Measurements from ENCODE around the gene SPATA6.
"Not testable (repeated sequence)": the region's sequence is repeated elsewhere in the genome, so short reads cannot be mapped to it uniquely, and the experiment has no call there.

The SPATA6 gene

DNA sequence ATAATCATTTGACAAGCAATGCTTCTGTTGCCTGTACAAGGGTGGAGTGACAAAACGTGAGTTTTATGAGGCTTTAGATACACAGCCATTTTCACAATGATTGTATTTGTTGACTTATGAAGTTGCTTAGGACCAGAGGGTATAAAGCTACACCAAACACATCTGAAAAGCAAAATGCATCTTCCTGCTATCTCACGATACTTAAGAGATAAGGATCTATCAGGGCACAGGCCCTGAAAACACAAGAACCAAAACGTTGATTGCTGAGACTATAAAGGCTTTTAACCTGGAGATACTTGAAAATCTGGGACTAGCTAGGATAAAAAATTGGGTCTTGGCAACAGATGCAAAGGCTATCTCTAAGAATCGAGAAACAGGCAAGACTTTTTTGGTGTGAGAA lies 133.7 kb downstream of the SPATA6 start:
- DNase-seq: no peak

DNA sequence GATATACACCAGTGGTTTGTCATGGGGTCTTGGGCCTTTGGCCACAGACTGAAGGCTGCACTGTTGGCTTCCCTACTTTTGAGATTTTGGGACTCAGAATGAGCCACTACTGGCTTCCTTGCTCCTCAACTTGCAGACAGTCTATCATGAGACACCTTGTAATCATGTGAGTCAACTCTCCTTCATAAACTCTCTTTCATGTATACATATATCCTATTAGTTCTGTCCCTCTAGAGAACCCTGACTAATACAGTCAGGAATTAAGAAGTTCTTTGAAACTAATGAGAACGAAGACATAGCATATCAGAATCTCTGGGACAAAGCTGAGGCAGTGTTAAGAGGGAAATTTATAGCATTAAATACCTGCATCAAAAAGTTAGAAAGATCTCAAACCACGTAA lies 138.7 kb downstream of the SPATA6 start:
- no peak for DNase-seq

DNA sequence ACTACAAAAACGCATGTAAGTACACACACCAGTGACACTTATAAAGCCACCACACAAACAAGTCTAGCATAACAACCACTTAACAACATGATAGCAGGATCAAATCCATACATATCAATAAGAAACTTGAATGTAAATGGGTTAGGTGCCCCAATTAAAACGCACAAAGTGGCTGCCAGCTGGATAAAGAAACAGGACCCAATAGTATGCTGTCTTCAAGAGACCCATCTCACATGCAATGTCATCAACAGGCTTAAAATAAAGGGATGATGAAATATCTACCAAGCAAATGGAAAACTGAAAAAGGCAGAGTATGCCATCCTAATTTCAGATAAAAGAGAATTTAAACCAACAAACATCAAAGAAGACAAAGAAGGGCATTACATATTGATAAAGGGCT lies 139.9 kb downstream of the SPATA6 start:
- no peak for DNase-seq

DNA sequence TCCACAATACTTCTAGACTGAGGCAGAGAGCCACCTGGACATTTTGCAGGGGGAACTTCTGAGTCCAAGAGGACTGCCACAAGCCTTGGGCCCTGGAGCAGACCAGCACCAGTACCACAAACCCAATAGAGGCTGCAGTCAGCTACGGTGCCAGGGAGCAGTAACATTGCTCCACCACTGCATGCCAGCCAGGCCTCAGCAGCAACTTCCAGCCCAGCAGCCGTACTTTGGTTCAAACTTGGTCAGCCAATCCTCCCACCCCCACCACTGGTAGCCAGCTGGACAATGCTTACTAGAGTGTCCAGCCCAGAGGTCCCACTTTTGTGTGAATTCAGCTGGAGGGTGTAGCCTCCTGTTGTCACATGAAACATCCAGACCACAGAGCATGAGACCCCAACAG lies 142.1 kb downstream of the SPATA6 start:
- no peak for DNase-seq

DNA sequence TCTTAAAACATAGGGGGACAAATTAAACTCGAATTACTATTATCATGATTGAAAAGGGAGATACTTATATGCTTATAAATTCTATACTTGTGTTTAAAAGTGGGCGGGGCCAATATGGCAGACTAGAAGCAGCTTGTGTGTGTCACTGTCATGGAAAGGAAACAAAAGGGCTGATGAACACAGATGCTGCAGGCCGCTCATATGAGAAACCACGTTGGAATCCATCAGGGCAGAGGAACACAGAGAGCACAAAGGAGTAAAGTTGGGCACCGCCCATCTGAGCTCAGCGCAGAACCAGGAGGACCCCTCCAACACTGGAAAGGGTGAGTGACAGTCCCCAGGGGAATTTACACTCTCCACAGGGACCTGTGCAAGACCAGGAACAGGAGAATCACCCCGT lies 142.5 kb downstream of the SPATA6 start:
- no peak for DNase-seq

DNA sequence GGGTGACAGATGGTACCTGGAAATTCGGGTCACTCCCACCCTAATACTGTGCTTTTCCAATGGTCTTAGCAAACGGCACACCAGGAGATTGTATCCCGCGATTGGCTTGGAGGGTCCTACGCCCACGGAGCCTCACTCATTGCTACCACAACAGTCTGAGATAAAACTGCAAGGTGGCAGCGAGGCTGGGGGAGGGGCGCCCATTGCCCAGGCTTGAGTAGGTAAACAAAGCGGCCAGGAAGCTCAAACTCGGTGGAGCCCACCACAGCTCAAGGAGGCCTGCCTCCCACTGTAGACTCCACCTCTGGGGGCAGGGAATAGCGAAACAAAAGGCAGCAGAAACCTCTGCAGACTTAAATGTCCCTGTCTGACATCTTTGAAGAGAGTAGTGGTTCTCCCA lies 160.2 kb downstream of the SPATA6 start:
- DNase-seq: not testable (repeated sequence)

DNA sequence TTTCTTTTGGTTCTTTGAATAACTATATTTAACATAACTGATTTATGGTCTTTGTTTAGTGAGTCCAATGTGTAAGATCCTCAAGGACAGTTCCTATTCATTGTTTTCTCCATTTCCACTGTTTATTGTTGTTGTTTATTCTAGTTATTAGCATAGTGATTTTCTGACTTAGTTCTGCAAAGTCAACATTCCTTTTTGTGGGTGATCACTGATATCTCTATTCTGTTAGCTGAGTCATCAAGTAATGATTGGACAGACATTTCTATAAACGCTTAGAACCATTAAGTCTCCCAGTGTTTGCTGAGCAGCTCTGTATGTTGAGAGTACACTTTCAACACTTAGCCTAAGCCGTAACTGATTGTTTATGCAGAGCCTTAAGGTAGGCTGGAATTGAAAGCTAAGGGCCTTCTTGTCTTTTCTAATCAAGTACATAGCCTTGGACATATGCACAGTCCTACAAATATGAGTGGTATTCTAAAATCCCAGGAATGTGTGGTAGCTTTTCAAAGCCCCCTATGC lies 162.4 kb downstream of the SPATA6 start:
- DNase-seq: no peak

DNA sequence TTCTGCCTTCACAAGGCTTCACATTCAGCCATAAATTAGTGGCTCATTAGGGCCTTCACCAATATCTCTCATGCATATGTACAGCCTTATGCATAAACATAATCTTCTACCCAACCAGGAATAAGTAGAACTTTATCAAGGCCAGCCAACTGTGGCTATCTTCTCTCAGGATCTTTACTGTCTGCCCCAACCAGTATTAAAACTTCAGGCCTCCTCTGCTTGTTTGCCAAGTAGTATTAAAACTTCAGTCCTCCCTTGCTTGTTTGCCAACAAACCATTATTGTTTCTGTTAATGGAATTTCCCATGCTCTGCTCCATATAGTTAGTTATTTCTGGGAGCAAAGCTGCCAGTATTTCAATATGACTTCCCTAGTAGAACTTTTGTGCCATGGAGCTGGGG lies 169.4 kb downstream of the SPATA6 start:
- DNase-seq: no peak

DNA sequence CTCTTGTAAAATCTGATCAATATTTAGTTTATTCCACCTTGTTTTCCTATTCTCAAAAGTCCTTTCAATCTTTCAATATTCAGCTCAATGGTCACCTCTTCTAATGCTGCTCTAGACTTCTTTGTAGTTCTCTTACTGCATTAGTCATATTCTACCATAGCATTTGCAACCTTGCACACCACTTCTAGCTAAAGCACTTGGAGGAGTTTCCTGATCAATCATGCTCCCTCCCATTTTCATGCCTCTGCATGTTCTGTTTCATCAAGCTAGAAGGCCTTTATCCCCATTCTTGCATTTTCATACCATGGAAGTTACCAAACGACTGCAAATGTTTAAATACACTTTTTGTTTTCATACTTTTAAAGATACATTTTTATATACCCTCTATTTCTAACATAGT lies 177.3 kb downstream of the SPATA6 start:
- DNase-seq: no peak

DNA sequence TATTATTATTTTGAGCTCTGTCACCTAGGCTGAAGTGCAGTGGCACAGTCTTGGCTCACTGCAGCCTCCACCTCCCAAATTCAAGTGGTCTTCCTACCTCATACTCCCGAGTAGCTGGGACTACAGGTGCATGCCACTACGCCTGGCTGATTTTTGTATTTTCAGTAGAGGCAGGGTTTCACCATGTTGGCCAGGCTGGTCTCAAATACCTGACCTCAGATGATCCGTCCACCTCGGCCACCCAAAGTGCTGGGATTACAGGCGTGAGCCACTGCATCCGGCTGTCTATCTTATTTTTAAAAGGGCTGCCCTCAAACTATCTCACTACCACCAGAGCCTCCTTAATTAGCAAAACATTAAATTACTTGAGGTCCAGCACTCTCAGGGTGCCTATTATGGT lies 177.9 kb downstream of the SPATA6 start:
- DNase-seq: not testable (repeated sequence)

DNA sequence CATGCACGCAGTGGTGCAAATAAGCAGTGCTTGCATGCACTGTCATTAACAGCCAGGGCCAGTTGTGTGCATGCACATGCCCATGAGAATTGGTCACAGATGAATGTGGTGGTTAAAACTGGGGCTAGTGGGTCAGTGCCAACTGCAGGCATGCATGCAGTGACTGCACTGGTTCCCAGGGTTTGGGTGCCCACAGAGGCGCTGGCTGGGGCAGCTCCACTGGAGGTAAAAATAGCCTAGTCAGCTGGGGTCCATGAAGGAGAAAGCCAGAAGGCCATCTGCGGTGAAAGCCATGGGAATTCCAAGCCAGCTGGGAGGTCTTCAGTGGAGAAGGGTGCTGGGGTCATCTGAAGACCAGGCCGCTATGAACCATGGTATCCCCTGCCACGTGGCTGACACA lies 179.3 kb downstream of the SPATA6 start:
- DNase-seq: no peak

DNA sequence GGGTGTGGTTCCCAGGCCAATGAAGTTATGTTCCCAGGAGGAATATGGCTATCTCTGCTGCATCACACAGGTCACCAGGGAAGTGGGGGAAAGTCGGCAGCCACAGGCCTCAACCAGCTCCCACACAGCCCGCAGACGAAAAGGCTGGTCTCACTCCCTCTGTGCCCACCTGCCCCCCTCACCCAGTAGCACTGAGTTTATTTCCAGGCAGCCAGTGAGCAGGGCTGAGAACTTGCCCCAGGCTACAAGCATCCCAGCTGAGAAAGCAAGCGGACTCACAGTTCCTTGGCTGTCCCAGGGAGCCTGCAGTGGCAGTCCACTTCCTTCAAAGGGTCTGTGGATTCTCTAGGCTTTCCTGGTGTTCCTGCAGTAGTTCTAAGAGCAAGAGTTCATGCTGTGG lies 180.6 kb downstream of the SPATA6 start:
- no peak for DNase-seq

DNA sequence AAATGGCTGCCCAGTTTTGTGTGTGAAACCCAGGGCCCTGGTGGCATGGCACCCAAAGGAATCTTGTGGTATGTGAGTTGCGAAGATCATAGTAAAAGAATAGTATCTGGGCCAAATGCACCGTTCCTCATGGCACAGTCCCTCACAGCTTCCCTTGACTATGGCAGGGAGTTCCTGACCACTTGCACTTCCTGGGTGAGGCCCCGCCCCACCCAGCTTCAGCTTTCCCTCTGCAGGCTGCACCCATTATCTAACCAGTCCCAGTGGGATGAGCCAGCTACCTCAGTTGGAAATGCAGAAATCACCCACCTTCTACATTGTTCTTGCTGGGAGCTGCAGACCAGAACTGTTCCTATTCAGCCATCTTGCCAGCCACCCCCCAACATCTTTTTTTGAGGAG lies 186.5 kb downstream of the SPATA6 start:
- no peak for DNase-seq

DNA sequence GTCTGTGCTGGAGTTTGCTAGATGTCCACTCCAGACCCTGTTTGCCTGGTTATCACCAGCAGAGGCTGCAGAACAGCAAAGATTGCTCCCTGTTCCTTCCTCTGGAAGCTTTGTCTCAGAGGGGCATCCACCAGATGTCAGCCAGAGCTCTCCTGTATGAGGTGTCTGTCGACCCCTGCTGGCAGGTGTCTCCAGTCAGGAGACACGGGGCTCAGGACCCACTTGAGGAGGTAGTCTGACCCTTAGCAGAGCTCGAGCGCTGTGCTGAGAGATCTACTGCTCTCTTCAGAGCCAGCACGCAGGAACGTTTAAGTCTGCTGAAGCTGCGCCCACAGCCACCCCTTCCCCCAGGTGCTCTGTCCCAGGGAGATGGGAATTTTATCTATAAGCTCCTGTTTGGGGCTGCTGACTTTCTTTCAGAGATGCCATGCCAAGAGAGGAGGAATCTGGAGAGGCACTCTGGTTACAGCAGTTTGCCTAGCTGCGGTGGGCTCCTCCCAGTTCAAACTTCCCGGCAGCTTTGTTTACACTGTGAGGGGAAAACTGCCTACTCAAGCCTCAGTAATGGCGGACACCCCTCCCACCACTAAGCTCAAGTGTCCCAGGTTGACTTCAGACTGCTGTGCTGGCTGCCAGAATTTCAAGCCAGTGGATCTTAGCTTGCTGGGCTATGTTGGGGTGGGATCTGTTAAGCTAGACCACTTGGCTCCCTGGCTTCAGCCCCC lies 187.1 kb downstream of the SPATA6 start:
- DNase-seq: not testable (repeated sequence)

DNA sequence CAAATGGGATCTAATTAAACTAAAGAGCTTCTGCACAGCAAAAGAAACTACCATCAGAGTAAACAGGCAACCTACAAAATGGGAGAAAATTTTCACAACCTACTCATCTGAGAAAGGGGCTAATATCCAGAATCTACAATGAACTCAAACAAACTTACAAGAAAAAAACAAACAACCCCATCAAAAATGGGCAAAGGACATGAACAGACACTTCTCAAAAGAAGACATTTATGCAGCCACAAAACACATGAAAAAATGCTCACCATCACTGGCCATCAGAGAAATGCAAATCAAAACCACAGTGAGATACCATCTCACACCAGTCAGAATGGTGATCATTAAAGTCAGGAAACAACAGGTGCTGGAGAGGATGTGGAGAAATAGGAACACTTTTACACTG lies 189.7 kb downstream of the SPATA6 start:
- not testable (repeated sequence) for DNase-seq

DNA sequence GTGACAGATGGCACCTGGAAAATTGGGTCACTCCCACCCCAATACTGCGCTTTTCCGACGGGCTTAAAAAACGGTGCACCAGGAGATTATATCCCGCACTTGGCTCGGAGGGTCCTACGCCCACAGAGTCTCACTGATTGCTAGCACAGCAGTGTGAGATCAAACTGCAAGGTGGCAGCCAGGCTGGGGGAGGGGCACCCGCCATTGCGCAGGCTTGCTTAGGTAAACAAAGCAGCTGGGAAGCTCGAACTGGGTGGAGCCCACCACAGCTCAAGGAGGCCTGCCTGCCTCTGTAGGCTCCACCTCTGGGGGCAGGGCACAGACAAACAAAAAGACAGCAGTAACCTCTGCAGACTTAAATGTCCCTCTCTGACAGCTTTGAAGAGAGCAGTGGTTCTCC lies 194.6 kb downstream of the SPATA6 start:
- DNase-seq: not testable (repeated sequence)

DNA sequence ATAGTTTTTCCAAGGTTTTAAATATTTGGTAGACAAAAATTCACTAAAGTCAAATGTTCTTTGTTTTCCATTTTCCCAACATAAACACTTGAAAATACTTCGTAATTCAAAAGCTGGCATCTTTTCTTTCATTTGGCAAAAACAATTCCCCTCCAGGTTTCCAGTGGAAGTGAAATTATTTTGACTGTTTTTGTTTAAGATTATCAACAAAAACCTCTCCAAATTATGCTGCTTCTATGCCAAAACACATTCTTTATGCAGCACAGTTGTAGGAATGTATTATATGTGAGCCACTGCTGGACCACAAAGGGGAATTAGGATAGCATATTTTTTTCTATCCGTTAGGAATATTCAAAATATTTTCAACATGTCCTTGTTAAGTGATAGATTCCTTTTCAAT lies 205.4 kb downstream of the SPATA6 start:
- DNase-seq: no peak

DNA sequence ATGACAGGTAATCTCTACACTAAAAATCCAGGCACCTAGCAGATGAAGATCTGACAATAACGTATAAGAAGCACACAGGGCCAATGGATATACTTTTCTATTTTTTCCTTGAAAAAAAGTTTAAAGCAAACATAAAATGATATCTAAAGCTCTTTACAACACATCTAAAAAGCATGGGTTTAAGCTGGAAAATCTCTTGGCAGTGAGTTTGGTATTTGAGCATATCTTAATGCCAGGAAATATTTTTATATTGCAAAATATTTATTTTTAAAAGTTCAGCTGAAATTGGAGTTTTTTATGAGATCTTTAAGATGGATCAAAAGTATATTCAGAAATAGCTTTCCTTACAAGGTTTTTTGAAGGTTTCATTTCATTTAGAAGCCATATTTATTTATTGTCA lies 209.0 kb downstream of the SPATA6 start:
- DNase-seq: no peak

DNA sequence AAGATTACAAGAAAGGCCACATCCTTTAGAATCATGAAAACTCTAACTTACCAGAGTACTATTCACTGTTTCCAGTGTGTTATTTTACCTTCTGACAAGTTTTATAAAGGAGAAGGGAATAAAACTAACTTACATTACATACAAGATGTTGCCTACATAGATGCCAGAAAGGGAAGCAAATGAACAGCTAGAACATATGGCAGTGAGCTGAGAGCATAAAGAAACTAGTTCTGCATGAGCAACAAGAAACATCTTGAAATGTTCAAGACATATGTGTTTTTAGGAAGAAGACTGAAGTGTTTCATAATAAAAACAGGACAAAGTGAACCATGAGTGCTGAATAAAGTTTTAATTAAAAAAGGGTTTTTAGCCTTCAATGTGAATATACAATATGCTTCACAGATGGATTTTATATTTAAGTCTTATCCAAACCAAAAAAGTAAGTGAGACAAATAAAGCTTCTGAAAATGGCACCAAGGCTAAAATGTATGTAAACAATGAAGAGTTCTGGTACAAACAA lies 210.1 kb downstream of the SPATA6 start:
- DNase-seq: no peak

DNA sequence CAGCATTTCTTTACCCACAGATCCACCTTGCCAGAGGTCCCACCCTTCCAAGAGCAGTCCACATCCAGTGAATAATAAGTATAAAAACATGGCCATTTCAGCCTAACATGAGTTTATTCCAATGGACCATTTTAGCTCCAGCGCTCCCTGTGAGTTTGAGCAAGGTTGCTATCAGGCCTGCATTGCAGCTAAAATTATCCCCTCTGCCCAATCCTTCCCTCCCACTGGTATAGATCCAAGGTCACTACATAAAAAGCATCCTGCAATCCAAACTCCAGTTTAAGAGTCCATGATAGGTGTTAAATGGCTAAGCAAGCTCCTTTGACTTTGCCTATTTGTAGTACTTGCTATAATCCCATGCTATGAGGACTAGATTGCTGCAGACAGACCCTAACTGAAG lies 213.9 kb downstream of the SPATA6 start:
- DNase-seq: no peak

DNA sequence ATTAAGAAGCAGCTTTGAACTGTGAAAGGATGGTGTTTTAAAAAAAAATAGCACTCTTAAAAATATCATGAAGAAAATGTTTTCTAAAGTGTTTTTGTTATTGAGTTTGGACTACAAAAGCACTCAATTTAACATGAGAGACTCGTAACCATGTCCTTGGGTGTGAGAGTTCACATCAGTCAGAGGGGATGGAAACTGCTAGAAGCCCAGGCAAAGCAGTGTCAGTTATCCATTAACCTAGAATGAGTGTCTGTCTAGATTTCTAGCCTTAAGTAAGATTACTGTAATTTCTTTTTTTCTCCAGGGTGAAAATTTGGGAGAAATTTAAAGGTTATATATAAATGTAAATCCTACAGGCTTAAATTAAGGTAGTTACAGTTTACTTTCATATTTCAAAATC lies 217.8 kb downstream of the SPATA6 start:
- DNase-seq: no peak

DNA sequence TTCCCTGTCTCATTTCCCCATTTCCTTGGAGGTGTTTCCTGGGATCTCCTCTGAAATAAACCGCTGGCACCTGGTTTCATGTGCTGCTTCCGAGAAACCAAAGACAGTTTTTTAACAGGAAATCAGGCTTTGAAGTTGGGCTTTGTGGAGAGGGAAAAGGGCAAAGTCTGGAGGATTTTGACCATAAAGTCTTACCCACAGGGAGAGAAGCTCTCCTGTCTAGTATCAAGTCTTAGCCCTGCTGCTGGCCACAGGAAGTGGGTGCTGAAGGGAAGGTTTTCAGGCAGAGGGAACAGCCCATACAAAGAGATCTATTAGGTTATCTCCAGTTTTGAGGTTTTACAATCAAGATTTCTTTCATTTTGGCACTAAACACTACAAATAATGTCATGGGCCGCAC lies 220.2 kb downstream of the SPATA6 start:
- no peak for DNase-seq

DNA sequence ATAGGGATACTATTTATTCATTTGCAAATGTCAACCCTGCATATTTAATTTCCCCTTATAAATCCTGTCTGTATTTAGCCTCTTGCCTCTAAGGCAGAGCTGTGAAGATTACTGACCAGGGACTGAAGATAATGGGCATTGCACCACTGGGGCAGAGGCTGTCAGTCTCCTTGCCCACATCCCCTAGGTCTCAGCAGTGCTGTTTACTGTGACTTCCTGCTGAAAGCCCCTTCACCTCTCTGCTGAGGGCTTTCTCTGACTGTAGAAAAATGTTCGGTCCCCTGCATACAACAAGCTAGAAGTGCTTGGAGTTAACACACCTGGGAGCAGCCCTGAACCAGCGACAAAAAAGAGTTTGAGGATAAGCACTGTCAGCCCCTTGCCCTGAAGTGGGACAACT lies 220.7 kb downstream of the SPATA6 start:
- DNase-seq: no peak

DNA sequence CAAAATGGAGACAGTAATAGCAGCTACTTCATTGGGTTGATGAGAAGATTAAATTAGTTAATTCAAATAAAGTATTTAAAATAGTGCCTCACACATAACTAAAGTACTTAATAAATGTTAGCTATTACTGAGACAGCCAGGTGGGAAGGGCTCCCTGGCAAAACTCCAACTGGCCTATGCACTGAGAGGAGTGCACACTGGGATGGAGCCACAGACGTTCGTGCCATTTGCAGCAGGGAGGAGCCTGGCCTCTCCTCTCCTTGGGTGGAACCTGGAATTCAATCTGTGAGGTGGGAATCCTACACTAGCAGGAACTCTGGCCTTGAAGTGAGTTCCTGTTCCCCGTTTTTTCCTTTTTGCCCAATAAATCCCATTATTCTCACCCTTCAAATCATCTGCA lies 221.4 kb downstream of the SPATA6 start:
- no peak for DNase-seq

DNA sequence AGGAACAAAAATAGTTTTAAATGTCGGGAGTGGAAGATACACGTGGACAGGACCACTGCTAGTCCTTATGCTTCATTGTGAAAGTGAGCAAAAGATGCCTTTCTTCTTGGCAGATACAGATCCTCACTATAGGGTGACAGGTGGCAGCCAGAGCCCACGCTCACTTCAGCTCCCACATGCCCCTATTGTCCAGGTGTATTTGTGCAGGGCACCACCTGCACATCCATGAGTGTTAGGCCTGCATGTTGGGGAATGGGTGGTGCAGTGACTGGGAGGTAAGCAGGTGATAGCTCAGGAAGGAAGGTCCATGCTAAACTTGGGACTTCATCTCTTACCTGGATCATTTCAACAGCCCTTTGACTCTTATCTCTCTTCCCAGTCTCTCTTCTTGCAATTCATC lies 222.1 kb downstream of the SPATA6 start:
- no peak for DNase-seq

Data from NCI-H1092 (cell line).